OCI-LY7 (cell line): Measurements from ENCODE around the gene HES7.

Experiments
- EZH2phosphoT487 ChIP-seq: fragments of 200-600 bp; sonication (generic); IDR thresholded peaks from 2 replicates; pipeline ENCODE4 v1.6.1; 2018; ENCODE audit warnings: low read depth, borderline replicate concordance, mild to moderate bottlenecking, mixed run types, antibody characterized with exemption, low read length, moderate library complexity, mixed read lengths
- TF ChIP-seq, protein P1 (sequence below): fragments of 200-600 bp; sonication (generic); conservative IDR thresholded peaks from 2 replicates; pipeline ENCODE4 v1.5.1; 2014; ENCODE audit warnings: mild to moderate bottlenecking, antibody characterized with exemption, low read length, moderate library complexity, mixed read lengths

DNA sequence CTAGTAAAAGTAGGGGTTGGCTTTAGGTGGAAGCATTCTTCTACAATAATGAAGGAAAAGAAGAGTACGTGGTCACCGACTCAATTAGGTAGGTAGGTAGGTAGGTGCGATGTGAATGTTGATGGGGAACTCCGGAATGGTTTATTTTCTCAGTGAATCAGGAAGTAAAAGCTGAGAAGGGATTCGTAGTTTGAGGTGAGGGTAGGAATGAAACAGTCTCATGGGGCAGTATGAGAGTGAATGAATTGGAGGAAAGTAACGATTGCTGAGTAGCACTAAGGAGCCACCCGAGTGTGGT lies 14.4 kb upstream of the HES7 start:
- TF ChIP-seq, protein P1, sequence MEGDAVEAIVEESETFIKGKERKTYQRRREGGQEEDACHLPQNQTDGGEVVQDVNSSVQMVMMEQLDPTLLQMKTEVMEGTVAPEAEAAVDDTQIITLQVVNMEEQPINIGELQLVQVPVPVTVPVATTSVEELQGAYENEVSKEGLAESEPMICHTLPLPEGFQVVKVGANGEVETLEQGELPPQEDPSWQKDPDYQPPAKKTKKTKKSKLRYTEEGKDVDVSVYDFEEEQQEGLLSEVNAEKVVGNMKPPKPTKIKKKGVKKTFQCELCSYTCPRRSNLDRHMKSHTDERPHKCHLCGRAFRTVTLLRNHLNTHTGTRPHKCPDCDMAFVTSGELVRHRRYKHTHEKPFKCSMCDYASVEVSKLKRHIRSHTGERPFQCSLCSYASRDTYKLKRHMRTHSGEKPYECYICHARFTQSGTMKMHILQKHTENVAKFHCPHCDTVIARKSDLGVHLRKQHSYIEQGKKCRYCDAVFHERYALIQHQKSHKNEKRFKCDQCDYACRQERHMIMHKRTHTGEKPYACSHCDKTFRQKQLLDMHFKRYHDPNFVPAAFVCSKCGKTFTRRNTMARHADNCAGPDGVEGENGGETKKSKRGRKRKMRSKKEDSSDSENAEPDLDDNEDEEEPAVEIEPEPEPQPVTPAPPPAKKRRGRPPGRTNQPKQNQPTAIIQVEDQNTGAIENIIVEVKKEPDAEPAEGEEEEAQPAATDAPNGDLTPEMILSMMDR = no peak
- TF ChIP-seq EZH2phosphoT487 = no peak
